ENCODE data around the gene COL26A1.

Gene COL26A1

DNA sequence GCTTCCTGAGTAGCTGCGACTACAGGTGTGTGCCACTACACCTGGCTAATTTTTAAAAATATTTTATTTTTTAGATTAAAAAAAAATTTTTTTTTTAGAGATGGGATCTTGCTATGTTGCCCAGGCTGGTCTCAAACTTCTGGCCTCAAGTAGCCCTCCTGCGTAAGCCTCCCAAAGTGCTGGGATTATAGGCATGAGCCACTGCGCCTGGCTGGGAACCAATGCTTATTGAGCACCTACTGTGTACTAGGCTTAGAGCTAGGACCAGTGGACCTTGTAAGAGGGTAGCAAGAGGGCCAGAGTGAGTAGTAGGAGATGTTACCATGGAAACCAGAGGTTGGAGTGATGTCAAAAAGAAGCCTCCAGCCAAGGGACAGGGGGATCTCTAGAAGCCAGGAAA, 31.2 kb downstream of the COL26A1 start:
- no peak overlapping the region for H3K9ac ChIP-seq (ENCODE audit: low read depth, low read length)
- H3K9me3 ChIP-seq (ENCODE audit: insufficient read depth, low read depth, low read length): no peaks in the 10 kb centered on the region
- no peak overlapping the region for H3K4me3 ChIP-seq (ENCODE audit: low read length)
- 0 out of 2 replicates have a peak, but pooled peaks cover 4% of the 10 kb centered on the region for H3K36me3 ChIP-seq (ENCODE audit: insufficient read depth, low read depth, low read length)
- peaks cover 11% of the 10 kb centered on the region; the same call in 1 of the 2 replicates for H3K4me1 ChIP-seq (ENCODE audit: insufficient read depth, low read length)
- no peak overlapping the region for H3K27ac ChIP-seq (ENCODE audit: low read length)
- H3K27me3 ChIP-seq (ENCODE audit: insufficient read depth, low read length): no peaks in the 10 kb centered on the region

DNA sequence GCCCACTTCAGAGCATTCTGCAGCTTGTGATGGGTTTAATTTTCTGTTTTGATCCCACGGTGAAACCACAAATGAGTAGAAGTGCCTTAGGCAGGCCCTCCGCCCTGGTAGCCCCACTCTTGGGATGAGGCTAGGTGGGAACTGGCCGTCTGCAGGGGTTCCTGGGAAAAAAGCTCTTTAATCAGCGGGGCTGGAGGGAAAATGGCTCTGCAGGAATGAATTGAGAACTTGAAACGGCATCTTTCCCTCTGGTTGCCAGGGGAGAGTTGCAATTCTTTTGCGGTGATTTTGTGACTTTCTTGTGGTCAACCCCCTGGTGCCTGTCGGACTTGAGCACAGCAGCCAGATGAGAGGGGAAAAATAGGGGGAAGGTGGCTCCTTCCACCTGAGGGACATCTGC, 32.7 kb downstream of the COL26A1 start:
- H3K9me3 ChIP-seq (ENCODE audit: insufficient read depth, low read depth, low read length): no peaks in the 10 kb centered on the region
- no peak overlapping the region for H3K27ac ChIP-seq (ENCODE audit: low read length)
- no peaks in the 10 kb centered on the region for H3K27me3 ChIP-seq (ENCODE audit: insufficient read depth, low read length)
- peaks cover 11% of the 10 kb centered on the region; the same call in 1 of the 2 replicates for H3K4me1 ChIP-seq (ENCODE audit: insufficient read depth, low read length)
- H3K9ac ChIP-seq (ENCODE audit: low read depth, low read length): no peak overlapping the region; the same call in 1 of the 2 replicates
- H3K4me3 ChIP-seq (ENCODE audit: low read length): no peak overlapping the region
- H3K36me3 ChIP-seq (ENCODE audit: insufficient read depth, low read depth, low read length): 0 out of 2 replicates have a peak, but pooled peaks cover 4% of the 10 kb centered on the region

DNA sequence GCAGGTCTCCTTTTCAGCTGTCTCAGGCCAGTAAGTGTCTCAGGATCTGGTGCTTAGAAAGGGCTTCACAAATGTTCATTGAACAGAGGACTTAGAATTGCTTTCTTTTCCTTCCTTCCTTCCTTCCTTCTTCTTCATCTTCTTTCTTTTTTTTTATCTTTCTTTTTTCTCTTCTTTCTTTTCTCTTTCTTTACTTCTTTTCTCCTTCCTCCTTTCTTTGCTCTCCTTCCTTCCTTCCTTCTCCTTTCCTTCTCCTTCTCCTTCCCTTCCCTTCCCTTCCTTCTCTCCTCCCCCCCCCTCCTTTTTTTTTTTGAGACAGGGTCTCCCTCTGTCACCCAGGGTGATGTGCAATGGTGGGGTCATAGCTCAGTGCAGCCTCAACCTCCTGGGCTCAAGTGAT, 34.6 kb downstream of the COL26A1 start:
- no peaks in the 10 kb centered on the region for H3K9me3 ChIP-seq (ENCODE audit: insufficient read depth, low read depth, low read length)
- no peak overlapping the region for H3K4me3 ChIP-seq (ENCODE audit: low read length)
- H3K4me1 ChIP-seq (ENCODE audit: insufficient read depth, low read length): peaks cover 14% of the 10 kb centered on the region; the same call in 1 of the 2 replicates
- H3K9ac ChIP-seq (ENCODE audit: low read depth, low read length): no peak overlapping the region
- no peaks in the 10 kb centered on the region for H3K27me3 ChIP-seq (ENCODE audit: insufficient read depth, low read length)
- H3K36me3 ChIP-seq (ENCODE audit: insufficient read depth, low read depth, low read length): 0 out of 2 replicates have a peak, but pooled peaks cover 4% of the 10 kb centered on the region
- no peak overlapping the region for H3K27ac ChIP-seq (ENCODE audit: low read length)

DNA sequence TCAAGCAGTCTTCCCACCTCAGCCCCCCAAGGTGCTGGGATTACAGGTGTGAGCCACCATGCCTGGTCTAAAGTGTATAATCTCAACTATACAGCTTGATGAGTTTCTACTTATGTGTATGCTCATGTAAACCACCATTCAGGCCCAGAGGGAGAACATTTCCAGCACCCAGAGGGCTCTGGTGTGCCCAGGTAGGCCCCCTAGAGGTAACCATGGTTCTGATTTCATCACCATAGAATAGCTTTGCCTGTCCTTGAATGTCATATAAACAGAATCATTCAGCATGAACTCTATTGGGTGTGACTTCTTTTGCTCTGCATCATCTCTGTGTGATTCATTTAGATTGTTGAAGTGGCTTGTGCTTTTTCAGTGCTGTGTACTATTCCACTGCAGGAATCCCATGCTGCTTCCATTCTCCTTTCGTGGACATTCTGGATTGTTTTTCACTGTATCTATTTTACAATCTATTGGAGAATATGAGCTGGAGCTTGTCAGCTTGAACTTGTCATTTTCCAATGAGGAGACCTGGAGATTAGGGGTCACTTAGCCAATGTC, 35.2 kb downstream of the COL26A1 start:
- H3K9ac ChIP-seq (ENCODE audit: low read depth, low read length): no peak overlapping the region
- 0 out of 2 replicates have a peak, but pooled peaks cover 4% of the 10 kb centered on the region for H3K36me3 ChIP-seq (ENCODE audit: insufficient read depth, low read depth, low read length)
- peaks cover 14% of the 10 kb centered on the region; the same call in 1 of the 2 replicates for H3K4me1 ChIP-seq (ENCODE audit: insufficient read depth, low read length)
- no peaks in the 10 kb centered on the region for H3K9me3 ChIP-seq (ENCODE audit: insufficient read depth, low read depth, low read length)
- no peak overlapping the region for H3K27ac ChIP-seq (ENCODE audit: low read length)
- no peaks in the 10 kb centered on the region for H3K27me3 ChIP-seq (ENCODE audit: insufficient read depth, low read length)
- H3K4me3 ChIP-seq (ENCODE audit: low read length): no peak overlapping the region

DNA sequence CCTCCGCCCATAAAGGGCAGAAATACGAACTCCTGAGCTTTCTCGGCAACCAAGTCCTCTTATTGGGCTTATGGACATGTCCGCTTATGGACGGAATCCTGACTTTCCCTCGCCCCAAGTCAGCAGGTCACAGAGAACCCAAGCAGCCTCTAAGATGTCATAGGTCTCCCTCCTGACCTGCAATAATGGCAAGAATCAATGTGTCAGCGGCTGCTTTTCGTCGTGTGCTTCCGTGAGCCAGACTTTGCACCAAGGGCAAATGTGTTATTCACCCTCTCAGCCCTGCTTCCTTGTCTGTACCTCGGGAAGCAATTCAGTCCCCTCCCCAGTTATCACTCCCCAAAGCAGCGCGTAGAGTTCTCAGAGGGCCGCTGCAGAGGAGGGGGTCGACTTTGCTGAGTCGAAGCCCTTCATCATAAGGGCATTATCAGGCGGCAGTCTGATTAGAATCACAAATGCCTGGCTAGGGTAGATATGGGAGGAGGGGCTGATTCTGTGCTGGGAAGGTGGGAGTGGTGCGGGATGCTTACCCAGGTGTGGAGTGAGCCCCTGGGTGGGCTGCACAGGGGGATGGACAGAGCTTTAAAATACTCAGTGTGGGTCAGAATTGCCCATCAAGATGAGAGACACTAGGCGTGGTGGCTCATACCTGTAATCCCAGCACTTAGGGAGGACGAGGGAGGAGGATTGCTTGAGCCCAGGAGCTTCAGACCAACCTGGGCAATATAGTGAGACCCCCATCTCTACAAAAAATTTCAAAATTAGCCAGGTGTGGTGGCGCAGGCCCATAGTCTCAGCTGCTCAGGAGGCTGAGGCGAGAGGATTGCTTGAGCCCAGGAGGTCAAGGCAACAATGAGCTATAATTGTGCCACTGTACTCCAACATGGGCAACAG, 36.0 kb downstream of the COL26A1 start:
- H3K9me3 ChIP-seq (ENCODE audit: insufficient read depth, low read depth, low read length): no peaks in the 10 kb centered on the region
- H3K36me3 ChIP-seq (ENCODE audit: insufficient read depth, low read depth, low read length): 0 out of 2 replicates have a peak, but pooled peaks cover 4% of the 10 kb centered on the region
- peaks cover 14% of the 10 kb centered on the region; the same call in 1 of the 2 replicates for H3K4me1 ChIP-seq (ENCODE audit: insufficient read depth, low read length)
- H3K4me3 ChIP-seq (ENCODE audit: low read length): no peak overlapping the region
- H3K9ac ChIP-seq (ENCODE audit: low read depth, low read length): peak overlapping the region; percentile 6; the same call in 1 of the 2 replicates
- H3K27ac ChIP-seq (ENCODE audit: low read length): no peak overlapping the region
- no peaks in the 10 kb centered on the region for H3K27me3 ChIP-seq (ENCODE audit: insufficient read depth, low read length)

DNA sequence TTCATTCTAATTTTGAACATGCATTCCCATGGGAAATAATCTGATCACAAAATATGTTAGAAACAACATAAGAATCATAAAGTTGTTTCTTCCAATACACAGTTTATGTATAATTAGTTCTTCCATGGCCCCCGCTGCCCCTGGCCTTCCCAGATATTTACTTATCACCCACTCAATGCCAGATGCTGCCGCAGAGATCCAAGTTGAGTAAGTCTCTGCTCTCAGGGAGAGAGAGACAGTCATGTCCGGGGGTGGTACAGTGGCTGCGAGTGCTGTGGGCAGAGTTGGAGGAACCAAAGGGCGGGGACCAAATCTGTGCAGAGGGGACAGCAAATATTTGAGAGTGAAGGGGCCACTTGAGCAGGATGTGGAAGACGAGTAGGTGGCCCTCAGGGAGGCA, 37.1 kb downstream of the COL26A1 start:
- 0 out of 2 replicates have a peak, but pooled peaks cover 4% of the 10 kb centered on the region for H3K36me3 ChIP-seq (ENCODE audit: insufficient read depth, low read depth, low read length)
- H3K27ac ChIP-seq (ENCODE audit: low read length): no peak overlapping the region

DNA sequence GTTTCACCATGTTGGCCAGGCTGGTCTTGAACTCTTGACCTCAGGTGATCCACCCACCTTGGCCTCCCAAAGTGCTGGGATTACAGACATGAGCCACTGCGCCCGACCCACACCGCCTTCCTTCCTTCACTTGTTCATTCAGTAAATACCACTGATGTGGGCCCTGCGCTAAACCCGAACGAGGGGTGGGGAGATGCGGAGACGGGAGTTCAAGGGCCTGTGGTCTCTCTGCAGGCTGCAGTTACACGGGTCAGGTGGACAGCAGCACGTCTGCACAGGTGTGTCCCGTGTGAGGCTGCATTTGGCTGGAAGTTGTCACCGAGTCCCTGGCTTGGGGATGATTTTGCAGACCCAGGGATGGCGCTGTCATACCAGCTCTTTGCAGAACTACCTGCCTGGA, 38.1 kb downstream of the COL26A1 start:
- no peak overlapping the region for H3K27ac ChIP-seq (ENCODE audit: low read length)
- no peak overlapping the region for H3K9ac ChIP-seq (ENCODE audit: low read depth, low read length)
- H3K9me3 ChIP-seq (ENCODE audit: insufficient read depth, low read depth, low read length): no peaks in the 10 kb centered on the region
- no peaks in the 10 kb centered on the region for H3K27me3 ChIP-seq (ENCODE audit: insufficient read depth, low read length)
- H3K4me1 ChIP-seq (ENCODE audit: insufficient read depth, low read length): peaks cover 12% of the 10 kb centered on the region; the same call in 1 of the 2 replicates
- H3K4me3 ChIP-seq (ENCODE audit: low read length): no peak overlapping the region
- H3K36me3 ChIP-seq (ENCODE audit: insufficient read depth, low read depth, low read length): 0 out of 2 replicates have a peak, but pooled peaks cover 4% of the 10 kb centered on the region

More for the DNA sequence above, 37.1 kb downstream of the COL26A1 start:
- no peak overlapping the region for H3K4me3 ChIP-seq (ENCODE audit: low read length)
- no peaks in the 10 kb centered on the region for H3K9me3 ChIP-seq (ENCODE audit: insufficient read depth, low read depth, low read length)
- peaks cover 14% of the 10 kb centered on the region; the same call in 1 of the 2 replicates for H3K4me1 ChIP-seq (ENCODE audit: insufficient read depth, low read length)
- H3K9ac ChIP-seq (ENCODE audit: low read depth, low read length): no peak overlapping the region
- no peaks in the 10 kb centered on the region for H3K27me3 ChIP-seq (ENCODE audit: insufficient read depth, low read length)

DNA sequence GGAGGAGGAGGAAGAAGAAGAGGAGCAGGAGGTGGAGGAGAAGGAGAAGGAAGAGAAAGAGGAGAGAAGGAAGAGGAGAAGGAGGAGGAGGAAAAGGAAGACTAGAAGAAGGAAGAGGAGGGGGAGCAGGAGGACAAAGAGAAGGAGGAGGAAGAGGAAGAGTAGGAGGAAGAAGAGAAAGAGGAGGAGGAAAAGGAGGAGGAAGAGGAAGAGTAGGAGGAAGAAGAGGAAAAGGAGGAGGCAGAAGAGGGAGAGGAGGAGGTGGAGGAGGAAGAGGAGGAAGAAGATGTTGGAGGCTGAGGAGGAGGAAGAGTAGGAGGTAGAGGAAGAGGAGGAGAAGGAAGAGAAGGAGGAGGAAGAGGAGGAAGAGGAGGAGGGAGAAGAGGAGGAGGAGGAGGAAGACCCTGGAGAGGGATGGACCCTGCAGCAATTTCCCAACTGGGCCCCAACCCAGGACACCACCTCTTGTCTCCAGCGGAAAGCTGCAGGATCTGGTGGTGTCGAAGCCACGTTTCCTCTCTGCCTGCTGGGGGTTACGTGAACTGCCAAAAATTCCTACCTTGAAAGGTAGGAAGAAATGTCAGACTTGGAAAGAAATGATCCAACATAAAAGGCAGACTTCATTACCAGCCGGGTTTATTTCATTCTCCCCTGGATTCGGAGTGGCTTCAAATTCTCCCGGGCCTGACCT, 38.9 kb downstream of the COL26A1 start:
- Histone ChIP-seq H3K9me3 (ENCODE audit: insufficient read depth, low read depth, low read length) (no peaks in the 10 kb centered on the region), H3K27ac (ENCODE audit: low read length) (no peak overlapping the region), H3K9ac (ENCODE audit: low read depth, low read length) (peak overlapping the region; percentile 28; the same call in 1 of the 2 replicates), H3K27me3 (ENCODE audit: insufficient read depth, low read length) (no peaks in the 10 kb centered on the region), H3K36me3 (ENCODE audit: insufficient read depth, low read depth, low read length) (0 out of 2 replicates have a peak, but pooled peaks cover 4% of the 10 kb centered on the region), H3K4me3 (ENCODE audit: low read length) (peak overlapping the region; percentile 55; the same call in 1 of the 2 replicates), H3K4me1 (ENCODE audit: insufficient read depth, low read length) (peaks cover 12% of the 10 kb centered on the region; the same call in 1 of the 2 replicates)

DNA sequence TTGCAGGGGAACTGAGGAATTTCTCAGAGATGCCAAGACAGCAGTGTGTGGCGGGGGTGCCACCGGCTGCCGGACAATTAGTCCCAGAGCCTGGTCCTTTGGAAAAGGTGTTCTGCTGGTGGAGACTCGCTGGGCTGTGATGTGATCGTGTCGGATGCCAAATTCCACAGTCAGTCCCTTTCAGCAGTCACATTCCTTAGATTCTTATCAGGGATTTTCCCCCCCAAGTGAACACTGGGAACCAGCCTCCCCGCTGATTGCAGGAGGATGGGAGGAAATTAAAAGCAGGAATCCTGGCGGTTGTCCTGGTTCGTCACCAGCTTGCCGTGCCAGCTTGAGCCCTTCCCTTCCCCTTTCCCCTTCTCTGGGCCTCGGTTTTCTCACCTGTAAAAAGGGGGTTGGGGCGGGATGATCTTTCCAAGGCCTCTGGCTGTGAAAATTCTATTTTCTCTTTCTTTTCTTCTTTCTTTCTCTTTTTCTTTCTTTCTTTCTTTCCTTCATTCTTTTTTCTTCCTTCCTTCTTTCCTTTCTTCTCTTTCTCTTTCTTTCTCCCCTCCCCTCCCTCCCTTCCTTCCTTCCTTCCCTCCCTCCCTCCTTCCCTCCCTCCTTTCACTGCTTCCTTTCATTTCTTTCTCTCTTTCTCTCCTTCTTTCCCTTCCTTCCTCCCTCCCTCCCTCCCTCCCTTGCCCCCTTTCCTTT, 39.6 kb downstream of the COL26A1 start:
- no peaks in the 10 kb centered on the region for H3K27me3 ChIP-seq (ENCODE audit: insufficient read depth, low read length)
- H3K27ac ChIP-seq (ENCODE audit: low read length): peak overlapping the region; percentile 6
- H3K4me3 ChIP-seq (ENCODE audit: low read length): peak overlapping the region; percentile 55; the same call in 1 of the 2 replicates
- peaks cover 12% of the 10 kb centered on the region; the same call in 1 of the 2 replicates for H3K4me1 ChIP-seq (ENCODE audit: insufficient read depth, low read length)
- no peaks in the 10 kb centered on the region for H3K9me3 ChIP-seq (ENCODE audit: insufficient read depth, low read depth, low read length)
- 0 out of 2 replicates have a peak, but pooled peaks cover 4% of the 10 kb centered on the region for H3K36me3 ChIP-seq (ENCODE audit: insufficient read depth, low read depth, low read length)
- peak overlapping the region; percentile 28; the same call in 1 of the 2 replicates for H3K9ac ChIP-seq (ENCODE audit: low read depth, low read length)

DNA sequence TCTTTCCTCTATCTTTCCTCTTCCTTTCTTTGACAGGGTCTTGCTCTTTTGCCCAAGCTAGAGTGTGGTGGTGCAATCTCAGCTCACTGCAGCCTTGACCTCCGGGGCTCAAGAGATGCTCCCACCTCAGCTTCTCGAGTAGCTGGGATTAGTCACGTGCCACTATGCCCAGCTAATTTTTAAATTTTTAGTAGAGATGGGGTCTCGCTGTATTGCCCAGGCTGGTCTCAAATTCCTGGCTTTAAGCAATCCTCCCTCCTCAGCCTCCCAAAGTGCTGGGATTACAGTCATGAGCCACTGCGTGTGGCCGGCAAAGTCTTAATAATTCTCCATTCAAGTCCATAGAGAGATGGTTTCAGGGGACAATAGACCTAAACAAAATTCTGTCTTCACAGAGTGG, 40.2 kb downstream of the COL26A1 start:
- peak overlapping the region; percentile 25; the same call in 1 of the 2 replicates for H3K9ac ChIP-seq (ENCODE audit: low read depth, low read length)
- no peak overlapping the region for H3K27ac ChIP-seq (ENCODE audit: low read length)
- peaks cover 5% of the 10 kb centered on the region; the same call in 1 of the 2 replicates for H3K36me3 ChIP-seq (ENCODE audit: insufficient read depth, low read depth, low read length)
- H3K27me3 ChIP-seq (ENCODE audit: insufficient read depth, low read length): no peaks in the 10 kb centered on the region
- no peak overlapping the region for H3K4me3 ChIP-seq (ENCODE audit: low read length)
- H3K4me1 ChIP-seq (ENCODE audit: insufficient read depth, low read length): peaks cover 12% of the 10 kb centered on the region; the same call in 1 of the 2 replicates
- H3K9me3 ChIP-seq (ENCODE audit: insufficient read depth, low read depth, low read length): no peaks in the 10 kb centered on the region
